ENCODE data around the gene PLEK.
"Not testable (repeated sequence)": the region's sequence is repeated elsewhere in the genome, so short reads cannot be mapped to it uniquely, and the experiment has no call there.

The PLEK gene

DNA sequence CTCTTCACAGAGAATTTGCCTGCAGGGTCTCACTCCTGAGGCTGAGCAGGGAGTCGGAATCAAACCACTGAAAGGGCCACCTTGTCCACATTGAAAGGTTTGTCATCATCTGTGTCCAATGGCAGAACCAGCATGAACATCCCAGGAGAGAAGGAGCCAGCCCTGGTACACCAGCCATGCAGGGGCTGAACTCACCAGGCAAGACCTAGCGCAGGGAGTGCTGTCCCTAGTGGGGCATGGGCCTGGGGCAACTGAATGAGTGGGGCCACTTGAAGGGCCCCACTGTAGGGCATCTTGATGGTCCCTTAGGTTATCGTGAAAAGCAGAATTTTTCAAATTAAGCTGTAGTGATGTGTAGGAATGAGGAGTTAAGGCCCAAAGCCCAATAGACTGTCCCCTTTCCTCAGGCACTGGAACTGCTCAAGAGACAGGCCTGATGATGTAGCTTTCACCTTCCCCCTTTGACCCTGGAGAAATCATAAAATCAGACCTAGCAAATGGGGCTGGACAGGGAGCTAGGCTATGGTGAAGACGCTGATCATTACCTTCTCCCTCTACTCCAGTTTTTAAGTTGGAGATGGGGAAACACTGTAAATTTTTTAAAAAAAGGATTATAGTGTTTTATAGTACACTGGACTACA is 8.4 kb upstream of the PLEK start:
- DNase-seq = no peak

DNA sequence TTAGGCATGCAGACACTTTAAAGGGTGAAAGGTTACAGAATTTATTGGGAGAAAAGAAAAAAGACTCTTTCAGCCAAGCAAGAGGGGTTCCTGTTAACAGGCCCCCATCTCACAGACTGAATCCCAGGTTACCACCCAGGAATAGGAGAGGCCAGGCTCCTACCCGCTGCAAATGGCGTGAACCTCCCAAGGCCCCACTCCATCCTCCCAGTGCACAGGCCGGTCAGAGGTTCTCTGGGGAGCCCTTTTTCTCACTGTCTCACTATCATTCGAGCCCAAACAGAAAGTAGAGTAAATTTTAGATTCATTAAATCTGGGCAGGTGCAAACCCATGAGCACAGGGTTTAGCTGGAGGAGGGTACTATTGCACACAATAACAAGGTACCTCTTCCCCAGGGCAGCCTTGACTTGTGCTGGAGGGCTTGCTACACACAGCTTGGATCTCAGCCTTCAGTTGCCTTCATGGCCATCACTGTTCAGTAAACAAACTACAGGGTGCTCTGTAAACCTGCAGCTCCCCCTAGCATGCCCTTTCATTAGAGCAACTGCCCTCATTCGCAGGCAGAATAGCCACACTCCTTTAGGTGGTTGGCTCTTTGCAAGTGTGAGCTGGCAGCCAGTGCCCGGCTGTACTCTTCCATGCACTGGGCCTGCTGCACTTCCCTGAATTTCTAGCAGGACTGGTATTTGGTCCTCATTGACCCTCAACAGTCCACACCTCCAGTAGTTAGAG is 7.3 kb upstream of the PLEK start:
- peak; percentile 3 for DNase-seq

DNA sequence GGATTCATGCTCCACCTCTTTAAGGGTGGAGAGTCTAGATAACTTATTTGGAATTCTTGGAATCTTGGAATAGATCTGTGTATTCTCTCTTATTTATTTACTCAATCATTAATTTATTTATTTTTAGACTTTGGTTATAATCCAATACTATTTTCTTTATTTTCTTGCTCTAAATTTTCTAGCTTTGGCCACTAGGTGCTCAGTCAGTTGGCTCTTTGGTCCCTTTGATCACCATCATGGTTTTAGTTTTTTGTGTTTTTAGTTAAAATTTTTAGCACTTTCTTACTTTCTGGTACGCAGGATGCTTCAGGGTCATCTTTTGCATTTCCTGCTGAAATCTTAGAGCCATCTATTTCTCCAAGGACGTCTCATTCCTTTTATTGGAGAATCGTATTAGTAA is 5.2 kb upstream of the PLEK start:
- no peak for DNase-seq

DNA sequence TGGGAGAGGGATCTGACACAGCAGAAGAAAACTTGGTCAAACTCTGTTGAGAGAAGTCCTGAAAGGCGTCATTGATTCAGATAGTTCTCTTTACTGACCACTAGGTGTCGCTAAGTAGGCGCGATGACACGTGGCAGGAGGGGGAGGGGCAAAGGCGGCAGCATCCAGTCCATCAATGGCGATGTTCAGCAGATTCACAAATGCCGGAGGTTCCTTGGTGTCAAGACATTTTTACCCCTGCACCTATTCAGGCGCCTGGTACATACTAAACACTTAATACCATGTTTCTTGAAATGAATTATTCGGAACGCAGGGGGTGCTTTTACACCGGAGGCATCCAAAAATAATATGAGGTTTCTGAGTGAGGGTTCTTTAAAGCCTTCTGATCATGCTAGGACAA is 3.0 kb upstream of the PLEK start:
- DNase-seq = peak; percentile 6

DNA sequence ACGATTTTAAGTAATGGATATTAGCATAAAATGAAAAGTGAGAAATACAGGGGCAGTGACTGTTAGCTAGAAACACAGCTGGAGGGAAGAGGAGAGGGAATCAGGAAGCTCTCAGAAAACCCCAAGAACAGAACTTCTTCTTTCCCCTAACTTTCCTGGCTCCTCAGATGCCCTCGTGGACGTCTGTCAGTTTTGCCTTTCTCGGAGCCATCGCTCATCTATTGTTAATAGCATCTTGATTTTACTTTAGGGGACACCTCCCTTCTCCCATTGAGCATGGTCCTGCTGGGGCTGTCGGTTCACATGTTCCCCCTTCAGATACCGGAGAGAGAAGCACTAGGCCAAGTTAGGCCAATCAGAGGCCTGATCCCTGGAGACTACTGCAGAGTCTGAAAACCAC is 2.3 kb upstream of the PLEK start:
- no peak for DNase-seq

DNA sequence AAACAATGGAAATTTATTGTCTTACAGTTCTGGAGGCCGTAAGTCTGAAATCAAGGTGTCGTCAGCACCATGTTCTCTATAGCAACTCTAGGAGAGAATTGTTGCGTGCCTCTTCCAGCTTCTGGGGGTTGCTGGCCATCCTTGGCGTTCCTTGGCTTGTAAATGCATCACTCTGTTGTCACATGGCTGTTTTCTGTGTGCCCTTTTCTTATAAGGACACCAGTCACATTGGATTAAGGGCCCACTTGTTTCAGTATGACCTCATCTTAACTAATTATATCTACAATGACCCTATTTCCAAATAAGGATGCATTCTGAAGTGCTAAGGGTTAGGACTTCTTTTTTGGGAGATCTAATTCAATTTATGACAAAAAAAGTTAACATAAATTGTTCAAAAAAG is 1.4 kb upstream of the PLEK start:
- no peak for DNase-seq

GRCh38 chr2:68366083-68366560 is 1.0 kb downstream of the PLEK start:
- DNase-seq = no peak

DNA sequence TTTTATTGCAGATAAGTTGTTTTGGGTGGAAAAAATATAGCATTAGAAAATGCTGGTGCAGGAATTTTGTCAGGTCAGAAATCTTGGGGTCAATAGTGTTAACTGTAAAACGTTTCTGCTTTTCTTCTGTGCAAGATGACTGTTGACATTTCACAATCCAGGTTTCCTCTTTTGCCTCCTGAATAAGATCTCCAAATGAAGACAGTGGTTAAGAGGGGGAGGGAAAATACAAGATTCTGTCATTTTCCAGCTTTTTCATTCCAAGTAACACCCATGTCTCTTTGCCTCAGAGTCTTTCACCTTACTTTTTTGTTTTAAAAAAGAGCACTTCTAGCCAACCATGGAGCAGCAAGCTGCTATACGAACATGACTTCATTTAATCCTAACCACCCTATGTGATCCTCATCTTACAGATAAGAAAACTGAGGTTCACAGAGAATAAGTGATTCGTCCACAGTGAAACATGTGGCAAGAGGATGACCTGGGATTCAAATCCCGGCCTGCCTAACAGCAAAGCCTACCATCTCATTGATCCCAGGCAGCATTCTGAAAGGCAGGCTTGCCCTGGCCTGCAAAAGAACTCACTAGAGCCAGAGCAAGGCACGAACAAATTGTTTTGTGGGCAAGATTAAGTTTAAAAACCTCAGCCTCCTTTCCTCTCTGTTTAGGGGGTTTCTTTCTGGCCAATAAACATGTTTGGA is 3.0 kb downstream of the PLEK start:
- DNase-seq = no peak

GRCh38 chr2:68368654-68369336 is 3.7 kb downstream of the PLEK start:
- DNase-seq = no peak

GRCh38 chr2:68369337-68369734 is 4.3 kb downstream of the PLEK start:
- no peak for DNase-seq

DNA sequence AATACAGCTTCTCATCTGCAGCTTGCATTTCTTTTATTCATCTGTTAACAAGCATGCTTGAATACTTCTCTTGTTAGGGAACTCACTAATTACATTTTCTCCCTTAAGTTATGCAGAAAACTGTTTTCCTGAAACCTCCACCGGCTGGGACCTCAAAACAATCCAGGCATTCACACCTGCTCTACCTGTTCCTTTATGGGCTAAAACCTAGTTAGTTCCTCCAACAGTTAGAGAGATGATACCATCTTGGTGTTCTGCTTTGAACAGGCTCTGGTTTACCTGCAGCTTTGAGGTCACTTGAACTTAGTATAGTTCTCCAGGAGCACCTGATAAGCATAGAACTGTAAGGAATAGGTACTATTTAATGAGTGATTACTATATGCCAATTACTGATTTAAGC is 6.1 kb downstream of the PLEK start:
- no peak for DNase-seq

DNA sequence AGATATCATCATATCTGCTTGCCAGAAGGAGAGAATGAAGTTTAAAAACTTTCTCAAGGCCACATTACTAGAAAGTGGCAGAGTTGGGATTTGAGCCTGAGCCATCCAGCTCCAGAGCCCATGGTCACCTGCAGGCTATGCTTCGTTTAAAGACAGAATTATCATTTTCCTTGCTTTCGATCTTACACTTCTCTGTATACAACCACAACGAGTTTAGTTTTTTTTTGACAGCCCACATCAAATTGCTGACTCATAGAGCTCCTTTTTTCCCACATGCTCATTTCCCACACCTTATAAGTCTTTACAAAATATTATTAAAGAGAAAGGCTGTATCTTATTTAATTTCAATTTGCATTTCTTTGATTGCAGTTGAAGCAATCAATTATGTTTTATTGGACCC is 6.5 kb downstream of the PLEK start:
- no peak for DNase-seq

DNA sequence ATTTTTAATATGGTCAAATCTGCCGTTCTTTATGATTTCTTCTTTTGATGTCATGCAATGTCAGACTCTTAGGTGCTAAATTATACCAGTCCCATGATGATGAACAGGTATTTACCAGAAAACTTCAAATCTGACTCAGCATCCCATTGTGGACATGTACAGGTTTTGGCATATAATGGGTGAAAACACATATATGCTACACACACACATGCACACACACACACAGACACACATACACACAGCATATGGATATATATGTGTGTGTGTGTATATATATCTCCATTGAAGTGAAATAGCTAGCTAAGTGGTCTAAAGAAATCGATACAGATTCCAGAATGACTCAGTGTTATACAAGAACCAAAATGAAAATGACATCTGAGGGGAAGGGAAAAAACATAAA is 7.4 kb downstream of the PLEK start:
- DNase-seq = no peak

DNA sequence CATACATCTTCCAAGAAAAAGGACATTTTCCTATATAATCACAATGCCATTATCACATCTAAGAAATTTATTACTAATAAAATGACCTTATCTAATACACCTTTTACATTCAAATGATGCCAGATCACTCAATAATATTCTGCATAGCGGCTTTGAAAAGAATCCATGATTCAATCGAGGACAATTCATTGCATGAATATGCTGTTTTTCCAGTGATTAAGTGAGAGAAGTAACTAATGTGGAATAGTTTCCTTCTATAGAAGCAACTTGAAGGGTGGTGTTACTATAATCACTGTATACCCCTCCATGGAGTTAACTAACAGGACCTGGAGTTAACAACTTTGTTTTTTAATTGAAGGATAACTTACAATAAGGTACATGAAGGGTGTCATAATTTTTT is 9.1 kb downstream of the PLEK start:
- no peak for DNase-seq

DNA sequence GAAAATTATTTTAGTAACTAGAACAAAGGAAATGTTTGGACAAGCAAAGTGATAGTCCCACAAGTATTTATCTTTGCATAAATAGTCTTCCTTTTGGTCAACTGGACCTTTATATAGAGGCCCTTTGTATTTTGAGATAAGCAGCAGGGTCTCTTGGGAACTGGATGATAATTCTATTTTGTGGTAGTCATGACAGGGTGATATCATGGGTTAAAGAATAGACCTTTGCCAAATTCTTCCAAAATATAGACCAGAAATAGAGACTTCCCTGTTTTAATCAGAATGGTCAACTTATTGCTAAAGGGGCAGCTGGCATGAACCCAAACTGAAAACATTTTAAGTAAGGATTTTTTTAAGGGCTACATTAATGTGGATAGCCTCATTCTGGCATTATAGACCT is 10.5 kb downstream of the PLEK start:
- no peak for DNase-seq

- no peak for DNase-seq
Measured at GRCh38 chr2:68377137-68377780, 12.2 kb downstream of the PLEK start.

GRCh38 chr2:68378779-68379178 is 13.7 kb downstream of the PLEK start:
- DNase-seq = not testable (repeated sequence)

DNA sequence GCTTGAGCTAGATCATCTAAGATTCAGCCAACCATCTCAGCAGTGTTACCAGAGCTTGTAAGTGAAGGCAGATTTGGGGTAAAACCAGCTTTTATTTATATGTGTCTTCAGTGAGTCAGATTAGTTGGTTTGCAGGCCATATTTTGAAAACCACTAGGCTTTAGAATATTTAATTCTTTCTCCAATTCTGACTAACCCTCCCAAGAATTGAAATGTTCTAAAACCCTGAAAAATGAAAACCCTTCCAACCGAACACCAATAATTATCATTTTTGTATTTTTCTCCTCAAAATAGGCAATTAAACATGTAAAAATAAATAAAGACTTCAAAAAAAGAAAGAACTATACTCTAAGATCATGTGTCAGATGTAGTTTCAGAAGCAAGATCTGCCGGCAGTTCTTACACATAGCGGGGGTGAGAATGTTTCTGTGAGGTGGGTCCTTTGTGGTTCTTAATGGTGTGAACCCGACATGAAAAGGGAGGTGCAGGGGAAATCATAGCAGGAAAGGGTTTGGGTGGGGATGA is 14.2 kb downstream of the PLEK start:
- no peak for DNase-seq

GRCh38 chr2:68383778-68384177 is 18.7 kb downstream of the PLEK start:
- DNase-seq = no peak

DNA sequence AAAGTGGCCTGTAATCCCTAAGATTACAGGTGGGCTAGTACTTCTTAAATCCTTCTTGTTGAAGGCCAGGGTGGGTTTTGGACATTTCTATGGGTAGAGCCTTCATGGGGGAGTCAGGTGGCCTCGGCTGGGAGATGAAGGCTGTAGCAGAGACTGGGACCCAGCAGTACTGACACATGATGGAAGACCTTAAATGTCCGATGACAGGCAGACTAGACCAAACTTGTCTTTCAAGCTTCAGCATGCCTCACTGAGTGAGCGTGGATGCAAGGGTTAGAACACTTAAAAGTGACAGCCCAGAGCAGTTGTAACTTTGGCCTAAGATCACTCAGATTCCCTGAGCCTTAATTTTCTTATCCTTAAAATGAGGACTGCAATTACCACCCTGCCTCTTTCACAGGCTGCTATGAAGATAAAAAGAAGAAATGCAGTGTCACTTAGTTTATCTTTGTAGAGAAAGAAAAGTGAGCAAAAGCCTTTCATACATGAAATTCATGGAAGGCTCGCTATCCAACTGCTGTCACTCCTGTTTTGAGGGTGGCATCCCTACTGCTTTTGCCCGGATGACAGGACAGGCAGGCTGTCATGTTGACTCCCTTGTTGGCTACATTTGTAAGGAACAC is 19.5 kb downstream of the PLEK start:
- no peak for DNase-seq

GRCh38 chr2:68385220-68385906 is 20.3 kb downstream of the PLEK start:
- no peak for DNase-seq

GRCh38 chr2:68385907-68386287 is 20.8 kb downstream of the PLEK start:
- DNase-seq = no peak
